RWPE1 (cell line): ENCODE measurements around the gene MEST.
"Not testable (repeated sequence)": the region's sequence is repeated elsewhere in the genome, so short reads cannot be mapped to it uniquely, and the experiment has no call there.

ENCODE experiments used
- CTCF ChIA-PET: fragments of 350-600 bp; sonication (Branson Sonifier 250); formaldehyde crosslinking; extraction: SDS; loops from one replicate; lab custom pipeline; 2021; lab: Yijun Ruan, JAX
- POLR2A ChIA-PET: fragments of 400-600 bp; formaldehyde crosslinking; extraction: SDS; loops from one replicate; lab custom pipeline; 2020; ENCODE audit warnings: antibody characterized with exemption; ENCODE audit not compliant: low non-redundant PET; lab: Yijun Ruan, JAX
- DNase-seq: peaks from one replicate; pipeline ENCODE4 v3.0.0; 2012; ENCODE audit warnings: low spot score
- H3K27ac ChIP-seq: fragments of 450-650 bp; 2 replicates; pipeline ENCODE4 v1.5.1; 2017
- TF ChIP-seq, protein P1 (sequence below): fragments of 450-650 bp; conservative IDR thresholded peaks from 2 replicates; pipeline ENCODE4 v1.5.1; 2017; ENCODE audit warnings: low read depth, mild to moderate bottlenecking

Gene MEST

DNA sequence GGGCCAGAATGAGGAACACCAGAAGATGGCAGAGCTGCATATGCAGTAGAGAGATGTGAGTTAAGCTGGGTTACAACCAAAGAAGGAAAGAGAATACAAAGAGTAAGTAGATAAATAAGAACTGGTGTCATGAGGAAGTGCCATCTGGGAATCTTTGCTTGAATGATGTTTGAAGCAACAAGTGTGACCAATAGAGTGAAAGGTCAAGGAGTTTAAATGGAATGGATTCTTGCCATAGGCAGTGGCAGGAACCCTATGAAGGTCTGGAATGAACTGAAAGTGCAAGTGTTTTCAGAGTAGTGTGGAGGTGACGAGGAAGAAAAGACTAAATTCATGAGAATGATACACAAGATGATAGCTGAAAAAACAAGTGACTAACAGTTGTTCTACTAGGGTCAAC lies 21.6 kb downstream of the MEST start:
- POLR2A ChIA-PET: no interaction called here

DNA sequence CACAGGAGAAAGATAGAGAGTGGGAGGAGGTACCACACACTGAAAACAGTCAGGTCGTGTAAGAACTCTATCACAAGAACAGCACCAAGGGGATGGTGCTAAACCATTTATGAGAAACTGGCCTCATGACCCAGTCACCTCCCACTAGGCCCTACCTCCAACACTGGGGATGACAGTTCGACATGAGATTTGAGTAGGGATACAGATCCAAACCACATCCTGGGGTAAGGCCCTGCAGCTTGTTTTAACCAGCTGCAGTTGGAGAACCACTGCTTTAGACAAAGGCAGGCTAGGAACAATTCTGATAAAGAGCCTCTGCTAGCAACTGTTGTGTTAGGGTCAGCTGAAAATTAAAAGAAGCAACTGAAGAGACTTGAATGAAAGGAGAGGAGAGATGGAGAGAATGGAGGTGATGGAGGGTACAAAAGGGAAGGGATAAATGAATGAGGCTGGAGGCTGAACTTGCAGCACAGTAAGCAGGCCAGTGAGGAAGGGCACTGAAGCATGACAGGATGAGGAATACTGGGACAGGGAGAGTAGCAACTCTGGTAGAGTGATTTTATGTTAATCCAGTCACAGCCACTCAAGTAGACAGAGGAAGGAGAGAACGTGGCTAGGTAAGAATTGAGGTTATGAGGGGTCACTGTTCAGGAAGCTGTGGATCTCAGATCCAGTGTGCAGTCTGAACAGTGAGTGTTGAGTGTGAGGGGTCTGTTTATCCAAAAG lies 23.6 kb downstream of the MEST start:
- DNase-seq: no peak
- CTCF ChIA-PET: no interaction called here
- POLR2A ChIA-PET: no interaction called here
- TF ChIP-seq, protein P1, sequence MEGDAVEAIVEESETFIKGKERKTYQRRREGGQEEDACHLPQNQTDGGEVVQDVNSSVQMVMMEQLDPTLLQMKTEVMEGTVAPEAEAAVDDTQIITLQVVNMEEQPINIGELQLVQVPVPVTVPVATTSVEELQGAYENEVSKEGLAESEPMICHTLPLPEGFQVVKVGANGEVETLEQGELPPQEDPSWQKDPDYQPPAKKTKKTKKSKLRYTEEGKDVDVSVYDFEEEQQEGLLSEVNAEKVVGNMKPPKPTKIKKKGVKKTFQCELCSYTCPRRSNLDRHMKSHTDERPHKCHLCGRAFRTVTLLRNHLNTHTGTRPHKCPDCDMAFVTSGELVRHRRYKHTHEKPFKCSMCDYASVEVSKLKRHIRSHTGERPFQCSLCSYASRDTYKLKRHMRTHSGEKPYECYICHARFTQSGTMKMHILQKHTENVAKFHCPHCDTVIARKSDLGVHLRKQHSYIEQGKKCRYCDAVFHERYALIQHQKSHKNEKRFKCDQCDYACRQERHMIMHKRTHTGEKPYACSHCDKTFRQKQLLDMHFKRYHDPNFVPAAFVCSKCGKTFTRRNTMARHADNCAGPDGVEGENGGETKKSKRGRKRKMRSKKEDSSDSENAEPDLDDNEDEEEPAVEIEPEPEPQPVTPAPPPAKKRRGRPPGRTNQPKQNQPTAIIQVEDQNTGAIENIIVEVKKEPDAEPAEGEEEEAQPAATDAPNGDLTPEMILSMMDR: no peak
- no peak overlapping the region for H3K27ac ChIP-seq

More for the DNA sequence above, 21.6 kb downstream of the MEST start:
- no peak for DNase-seq
- CTCF ChIA-PET: no interaction called here
- TF ChIP-seq, protein P1: no peak
- no peak overlapping the region for H3K27ac ChIP-seq

DNA sequence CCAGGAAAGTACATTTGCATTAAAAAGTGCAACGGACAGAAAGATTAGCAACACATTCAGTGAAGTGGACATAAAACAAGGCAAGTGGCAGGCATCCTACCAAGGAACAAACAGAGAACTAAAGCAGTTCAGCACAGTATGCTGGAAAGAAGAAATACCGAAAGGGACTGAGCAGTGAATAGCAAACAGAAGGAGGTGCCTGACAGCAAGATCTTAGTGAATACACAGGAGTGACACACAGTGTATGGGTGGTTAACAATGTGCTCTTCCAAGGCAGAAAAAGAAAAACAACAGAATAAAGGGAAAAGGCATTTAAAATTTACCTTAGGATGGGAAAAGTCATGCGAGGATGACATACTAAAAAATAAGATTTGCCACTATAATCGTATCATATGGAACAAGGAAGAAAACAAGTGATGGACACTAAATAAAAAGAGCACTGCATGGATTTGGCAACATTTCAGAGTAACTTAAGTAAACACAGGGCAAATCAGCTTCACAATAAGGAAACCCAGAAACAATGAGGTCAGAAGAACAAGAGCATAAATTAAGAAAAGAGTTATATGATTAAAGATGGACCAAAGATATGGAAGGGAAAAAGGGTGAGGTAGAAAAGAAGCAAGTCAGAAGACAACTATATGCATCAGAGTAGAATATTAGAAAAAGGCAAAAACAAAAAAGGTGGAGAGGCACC lies 29.5 kb downstream of the MEST start:
- ChIA-PET CTCF (interaction anchor here (0.5 kb wide), 1 partner anchor 310 kb away, joined by 3 read pairs; no protein-coding TSS in a partner anchor), POLR2A (no interaction called here)
- DNase-seq: no peak
- H3K27ac ChIP-seq: no peak overlapping the region
- TF ChIP-seq, protein P1: no peak

DNA sequence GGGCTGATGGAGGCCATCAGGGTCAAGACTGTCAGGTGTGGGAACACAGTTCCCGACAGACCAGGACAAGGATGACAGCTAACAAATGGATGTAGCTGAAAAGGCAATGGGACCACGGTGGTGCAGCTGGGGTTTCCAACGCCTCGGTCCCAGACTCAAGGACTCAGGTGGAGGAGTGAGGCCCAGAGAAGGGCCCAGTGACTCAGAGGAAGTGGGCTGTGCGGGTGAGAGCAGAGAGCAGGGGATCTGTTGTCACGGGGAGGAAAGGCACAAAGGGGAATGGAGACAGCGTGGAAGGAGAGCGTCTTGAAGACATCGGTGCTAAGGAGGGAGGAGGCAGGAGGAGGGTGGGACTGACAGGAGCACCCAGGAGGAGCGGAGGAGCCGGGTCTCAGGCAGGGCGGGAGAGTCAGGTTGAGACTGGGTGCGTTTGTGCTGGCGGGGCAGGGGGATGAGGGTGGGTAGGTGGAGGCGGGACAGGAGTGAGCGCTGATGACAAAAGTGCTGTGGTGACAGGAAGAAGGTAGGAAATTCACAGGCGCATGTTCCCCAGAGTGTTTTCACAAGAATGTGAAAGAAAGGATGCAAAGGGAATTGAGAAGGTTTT lies 31.7 kb downstream of the MEST start:
- POLR2A ChIA-PET, DNase-seq, CTCF ChIA-PET, H3K27ac ChIP-seq: not testable (repeated sequence)

DNA sequence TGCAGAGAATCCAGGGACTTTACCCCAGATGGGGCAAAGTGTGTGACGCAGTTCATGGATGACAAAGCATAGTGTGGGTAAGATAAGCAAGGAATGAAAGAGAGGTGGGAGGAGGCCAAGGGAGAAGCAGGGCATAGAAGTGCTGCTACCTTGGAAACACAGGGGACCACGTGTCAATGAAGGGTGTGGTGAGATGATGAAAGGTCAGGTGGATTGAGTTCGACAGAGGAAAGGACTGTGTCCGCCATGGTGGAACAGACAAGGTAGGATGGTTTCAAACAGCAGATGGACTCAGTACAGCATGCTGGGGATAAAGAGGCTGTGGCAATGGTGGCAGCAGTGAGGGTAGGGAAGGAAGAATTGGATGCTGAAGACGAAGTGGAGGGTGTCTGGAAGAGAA lies 32.7 kb downstream of the MEST start:
- ChIA-PET POLR2A (no interaction called here), CTCF (no interaction called here)
- DNase-seq: no peak
- TF ChIP-seq, protein P1: no peak
- H3K27ac ChIP-seq: no peak overlapping the region

DNA sequence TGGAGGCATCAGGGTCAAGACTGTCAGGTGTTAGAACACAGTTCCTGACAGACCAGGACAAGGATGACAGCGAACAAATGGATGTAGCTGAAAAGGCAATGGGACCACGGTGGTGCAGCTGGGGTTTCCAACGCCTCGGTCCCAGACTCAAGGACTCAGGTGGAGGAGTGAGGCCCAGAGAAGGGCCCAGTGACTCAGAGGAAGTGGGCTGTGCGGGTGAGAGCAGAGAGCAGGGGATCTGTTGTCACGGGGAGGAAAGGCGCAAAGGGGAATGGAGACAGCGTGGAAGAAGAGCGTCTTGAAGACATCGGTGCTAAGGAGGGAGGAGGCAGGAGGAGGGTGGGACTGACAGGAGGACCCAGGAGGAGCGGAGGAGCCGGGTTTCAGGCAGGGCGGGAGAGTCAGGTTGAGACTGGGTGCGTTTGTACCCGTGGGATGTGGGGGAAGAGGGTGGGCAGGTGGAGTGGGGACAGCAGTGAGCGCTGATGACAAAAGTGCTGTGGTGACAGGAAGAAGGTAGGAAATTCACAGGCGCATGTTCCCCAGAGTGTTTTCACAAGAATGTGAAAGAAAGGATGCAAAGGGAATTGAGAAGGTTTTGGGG lies 36.0 kb downstream of the MEST start:
- CTCF ChIA-PET: not testable (repeated sequence)

DNA sequence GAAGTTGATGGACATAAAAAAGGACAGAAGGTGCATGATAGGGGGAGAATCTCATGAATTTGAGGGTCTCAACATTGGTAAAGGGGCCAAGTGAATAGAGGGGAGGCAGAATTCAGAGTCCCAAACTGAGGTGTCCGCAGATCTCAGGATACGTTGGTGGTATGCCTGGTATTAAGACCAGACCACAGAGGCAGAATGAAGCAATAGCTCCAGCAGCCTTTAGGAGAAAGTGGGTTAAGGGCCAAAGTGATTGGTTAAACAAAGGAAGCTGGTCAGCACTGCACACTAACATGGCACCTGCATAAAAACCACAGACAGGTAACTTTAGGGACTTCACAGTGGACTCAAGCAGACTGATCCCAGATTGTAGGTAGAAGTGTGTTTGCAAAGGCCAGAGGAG lies 37.5 kb downstream of the MEST start:
- H3K27ac ChIP-seq: no peak overlapping the region
- no peak for DNase-seq
- ChIA-PET CTCF (no interaction called here), POLR2A (interaction anchor here (0.6 kb wide), 1 partner anchor 162 kb away, joined by 3 read pairs; no protein-coding TSS in a partner anchor)
- TF ChIP-seq, protein P1: no peak

More for the DNA sequence above, 36.0 kb downstream of the MEST start:
- DNase-seq, POLR2A ChIA-PET, H3K27ac ChIP-seq: not testable (repeated sequence)

DNA sequence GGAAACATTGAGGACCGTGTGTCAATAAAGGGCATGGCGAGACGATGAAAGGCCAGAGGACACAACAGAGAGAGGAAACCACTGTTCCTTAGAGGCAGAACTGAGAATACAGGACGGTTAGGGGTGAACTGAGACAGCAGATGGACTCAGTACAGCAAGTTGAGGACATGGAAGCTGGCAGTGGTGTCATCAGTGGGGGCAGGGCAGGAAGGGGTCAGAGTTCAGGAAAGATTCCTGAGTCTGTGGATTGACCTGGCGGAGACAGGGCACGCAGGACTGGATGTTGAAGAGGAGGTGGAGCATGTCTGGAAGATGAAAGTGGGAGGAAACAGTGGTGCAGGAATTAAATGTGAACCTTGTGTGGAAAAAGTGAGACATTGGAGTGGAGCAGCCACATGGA lies 46.0 kb downstream of the MEST start:
- CTCF ChIA-PET, POLR2A ChIA-PET, DNase-seq, H3K27ac ChIP-seq: not testable (repeated sequence)

DNA sequence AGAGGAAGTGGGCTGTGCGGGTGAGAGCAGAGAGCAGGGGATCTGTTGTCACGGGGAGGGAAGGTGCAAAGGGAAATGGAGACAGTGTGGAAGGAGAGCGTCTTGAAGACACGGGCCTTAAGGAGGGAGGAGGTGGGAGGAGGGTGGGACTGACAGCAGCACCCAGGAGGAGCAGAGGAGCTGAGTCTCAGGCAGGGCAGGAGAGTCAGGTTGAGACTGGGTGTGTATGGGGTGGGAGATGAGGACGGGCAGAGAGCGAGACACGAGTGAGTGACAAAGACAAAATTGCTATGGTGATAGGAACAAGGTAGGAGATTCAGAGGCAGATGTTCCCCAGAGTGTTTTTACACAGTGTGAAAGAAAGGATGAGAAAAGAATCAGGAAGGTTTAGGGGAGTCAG lies 49.4 kb downstream of the MEST start:
- CTCF ChIA-PET, H3K27ac ChIP-seq, DNase-seq, POLR2A ChIA-PET: not testable (repeated sequence)

DNA sequence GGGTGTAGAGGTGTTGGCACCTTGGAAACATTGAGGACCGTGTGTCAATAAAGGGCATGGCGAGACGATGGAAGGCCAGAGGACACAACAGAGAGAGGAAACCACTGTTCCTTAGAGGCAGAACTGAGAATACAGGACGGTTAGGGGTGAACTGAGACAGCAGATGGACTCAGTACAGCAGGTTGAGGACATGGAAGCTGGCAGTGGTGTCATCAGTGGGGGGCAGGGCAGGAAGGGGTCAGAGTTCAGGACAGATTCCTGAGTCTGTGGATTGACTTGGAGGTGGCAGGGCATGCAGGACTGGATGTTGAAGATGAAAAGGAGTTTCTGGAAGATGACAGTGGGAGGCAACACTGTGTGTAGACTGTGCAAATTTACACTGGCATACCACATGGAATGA lies 50.4 kb downstream of the MEST start:
- POLR2A ChIA-PET, H3K27ac ChIP-seq, CTCF ChIA-PET, DNase-seq: not testable (repeated sequence)
